OCI-LY3 (cell line): ENCODE data around the gene MED27.

Experiments
- H2AFZ ChIP-seq: fragments of 200-600, 300-600 bp; shearing (Covaris generic); 2 replicates; pipeline ENCODE4 v1.6.0; 2014; ENCODE audit warnings: antibody characterized with exemption, low read depth, low read length
- H3K27ac ChIP-seq: fragments of 200-600, 300-600 bp; sonication (generic); 2 replicates; pipeline ENCODE4 v1.5.1; 2014; ENCODE audit warnings: mild to moderate bottlenecking, low read length, moderate library complexity, mixed read lengths
- H3K27me3 ChIP-seq: fragments of 200-600, 300-600 bp; sonication (generic); 2 replicates; pipeline ENCODE4 v1.6.1; 2014; ENCODE audit warnings: low read depth, low read length, mixed read lengths
- H3K36me3 ChIP-seq: fragments of 200-600, 300-600 bp; sonication (generic); replicated peaks from 2 replicates; pipeline ENCODE3; 2014; ENCODE audit warnings: low read depth, low read length, mixed read lengths
- H3K4me1 ChIP-seq: fragments of 300-600, 200-600 bp; sonication (generic); 2 replicates; pipeline ENCODE4 v1.6.1; 2014; ENCODE audit warnings: low read length, mixed read lengths
- H3K4me2 ChIP-seq: fragments of 200-600, 300-600 bp; sonication (generic); 2 replicates; pipeline ENCODE4 v1.6.1; 2014; ENCODE audit warnings: low read length, mixed read lengths
- H3K4me3 ChIP-seq: fragments of 300-600, 200-600 bp; sonication (generic); 2 replicates; pipeline ENCODE4 v1.5.1; 2014; ENCODE audit warnings: antibody characterized with exemption, mild to moderate bottlenecking, low read length, moderate library complexity
- H3K79me2 ChIP-seq: fragments of 300-600, 200-600 bp; shearing (Covaris generic); 2 replicates; pipeline ENCODE4 v1.6.1; 2014; ENCODE audit warnings: mild to moderate bottlenecking, low read length, mixed read lengths
- H3K9ac ChIP-seq: fragments of 300-600, 200-600 bp; shearing (Covaris generic); 2 replicates; pipeline ENCODE4 v1.6.0; 2014; ENCODE audit warnings: mild to moderate bottlenecking, low read length, moderate library complexity
- H3K9me3 ChIP-seq: fragments of 200-600, 300-600 bp; shearing (Covaris generic); 2 replicates; pipeline ENCODE4 v1.6.1; 2014; ENCODE audit warnings: low read length, mixed read lengths; ENCODE audit not compliant: insufficient read depth
- H4K20me1 ChIP-seq: fragments of 200-600, 300-600 bp; sonication (generic); 2 replicates; pipeline ENCODE4 v1.6.1; 2016; ENCODE audit warnings: low read length, mixed read lengths; ENCODE audit not compliant: insufficient read depth
- EZH2phosphoT487 ChIP-seq: fragments of 200-600 bp; shearing (Covaris generic); IDR thresholded peaks from 2 replicates; pipeline ENCODE4 v1.6.1; 2018; ENCODE audit warnings: antibody characterized with exemption, mixed run types, low read depth
- TF ChIP-seq, protein P1 (sequence below): fragments of 200-600, 300-600 bp; sonication (generic); IDR thresholded peaks from 2 replicates; pipeline ENCODE4 v1.5.1; 2014; ENCODE audit warnings: antibody characterized with exemption, low read length, low read depth

Gene MED27

DNA sequence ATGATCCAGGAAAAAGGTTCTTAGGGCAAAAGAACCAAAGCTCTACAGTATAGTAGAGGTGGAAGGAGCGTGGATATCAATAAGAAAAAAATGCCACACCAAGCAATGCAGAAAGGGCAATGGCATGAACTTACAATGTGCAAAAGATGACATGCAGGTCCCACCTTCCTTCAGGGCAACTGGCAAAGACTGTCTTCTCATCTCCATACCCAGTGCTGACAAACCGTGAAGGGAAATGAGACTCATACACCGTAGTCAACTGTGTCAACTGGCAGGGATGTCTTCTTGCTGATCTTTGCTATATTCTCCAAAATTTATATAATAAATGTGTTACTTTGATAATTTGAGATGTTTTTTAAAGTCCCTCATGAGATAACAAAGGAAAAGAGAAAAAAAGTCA lies 36.0 kb downstream of the MED27 start:
- H3K79me2 ChIP-seq = peaks cover 38% of the 10 kb centered on the region
- no peak for TF ChIP-seq EZH2phosphoT487
- TF ChIP-seq, protein P1, sequence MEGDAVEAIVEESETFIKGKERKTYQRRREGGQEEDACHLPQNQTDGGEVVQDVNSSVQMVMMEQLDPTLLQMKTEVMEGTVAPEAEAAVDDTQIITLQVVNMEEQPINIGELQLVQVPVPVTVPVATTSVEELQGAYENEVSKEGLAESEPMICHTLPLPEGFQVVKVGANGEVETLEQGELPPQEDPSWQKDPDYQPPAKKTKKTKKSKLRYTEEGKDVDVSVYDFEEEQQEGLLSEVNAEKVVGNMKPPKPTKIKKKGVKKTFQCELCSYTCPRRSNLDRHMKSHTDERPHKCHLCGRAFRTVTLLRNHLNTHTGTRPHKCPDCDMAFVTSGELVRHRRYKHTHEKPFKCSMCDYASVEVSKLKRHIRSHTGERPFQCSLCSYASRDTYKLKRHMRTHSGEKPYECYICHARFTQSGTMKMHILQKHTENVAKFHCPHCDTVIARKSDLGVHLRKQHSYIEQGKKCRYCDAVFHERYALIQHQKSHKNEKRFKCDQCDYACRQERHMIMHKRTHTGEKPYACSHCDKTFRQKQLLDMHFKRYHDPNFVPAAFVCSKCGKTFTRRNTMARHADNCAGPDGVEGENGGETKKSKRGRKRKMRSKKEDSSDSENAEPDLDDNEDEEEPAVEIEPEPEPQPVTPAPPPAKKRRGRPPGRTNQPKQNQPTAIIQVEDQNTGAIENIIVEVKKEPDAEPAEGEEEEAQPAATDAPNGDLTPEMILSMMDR = no peak
- no peak overlapping the region for H2AFZ ChIP-seq
- no peak overlapping the region for H3K4me3 ChIP-seq
- no peak overlapping the region for H3K4me2 ChIP-seq
- peaks cover 11% of the 10 kb centered on the region for H3K4me1 ChIP-seq
- no peaks in the 10 kb centered on the region for H3K9me3 ChIP-seq
- no peak overlapping the region for H3K27ac ChIP-seq
- no peaks in the 10 kb centered on the region for H3K36me3 ChIP-seq
- H3K9ac ChIP-seq = no peak overlapping the region
- no peaks in the 10 kb centered on the region for H3K27me3 ChIP-seq
- H4K20me1 ChIP-seq = peaks cover 39% of the 10 kb centered on the region

DNA sequence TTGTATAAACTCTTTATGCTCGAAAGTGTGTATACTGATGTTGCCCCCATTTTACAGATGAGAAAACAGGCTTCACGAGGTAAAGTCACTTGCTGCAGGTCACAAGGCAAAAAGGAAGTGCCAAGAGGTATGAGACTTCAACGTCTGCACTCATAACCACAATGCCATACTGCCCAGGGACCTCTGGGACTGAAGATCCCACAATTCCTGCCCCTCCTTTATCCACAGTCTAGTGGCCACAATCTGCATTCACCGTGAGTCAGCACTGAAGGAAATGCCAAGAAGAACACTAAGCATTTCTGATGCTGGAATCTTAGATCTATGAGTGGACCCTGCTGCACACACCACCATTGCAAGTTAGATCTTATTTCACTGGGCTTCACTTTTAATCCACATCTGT lies 37.3 kb downstream of the MED27 start:
- H2AFZ ChIP-seq = no peak overlapping the region
- TF ChIP-seq EZH2phosphoT487 = no peak
- TF ChIP-seq, protein P1 = no peak
- no peaks in the 10 kb centered on the region for H3K36me3 ChIP-seq
- peaks cover 35% of the 10 kb centered on the region for H4K20me1 ChIP-seq
- H3K4me2 ChIP-seq = no peak overlapping the region
- peaks cover 31% of the 10 kb centered on the region for H3K79me2 ChIP-seq
- no peak overlapping the region for H3K4me3 ChIP-seq
- H3K4me1 ChIP-seq = peaks cover 11% of the 10 kb centered on the region
- no peak overlapping the region for H3K9ac ChIP-seq
- H3K27me3 ChIP-seq = no peaks in the 10 kb centered on the region
- no peaks in the 10 kb centered on the region for H3K9me3 ChIP-seq
- no peak overlapping the region for H3K27ac ChIP-seq

DNA sequence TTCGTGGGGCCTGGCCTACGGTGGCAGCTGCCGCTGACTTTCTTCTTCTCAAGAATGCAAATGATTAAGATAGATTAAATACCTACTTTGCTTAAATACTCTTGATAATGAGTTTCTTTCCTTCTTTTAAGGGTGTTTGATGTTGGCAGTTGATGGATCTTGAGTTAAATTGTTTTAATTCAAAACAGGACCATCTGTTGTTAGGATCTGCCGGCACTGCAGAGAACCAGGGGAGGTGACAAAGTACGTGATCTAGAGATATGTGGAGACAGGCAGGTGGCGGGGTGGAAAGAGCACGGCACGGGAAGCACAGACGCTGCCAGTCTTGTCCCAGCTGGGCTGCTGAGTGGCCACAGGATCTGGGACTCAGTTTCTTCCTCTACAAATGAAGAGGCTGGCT lies 37.9 kb downstream of the MED27 start:
- H3K4me3 ChIP-seq = no peak overlapping the region
- peaks cover 39% of the 10 kb centered on the region for H4K20me1 ChIP-seq
- H3K79me2 ChIP-seq = peaks cover 31% of the 10 kb centered on the region
- no peak overlapping the region for H3K27ac ChIP-seq
- no peak overlapping the region for H3K9ac ChIP-seq
- no peak for TF ChIP-seq EZH2phosphoT487
- TF ChIP-seq, protein P1 = no peak
- H3K36me3 ChIP-seq = no peaks in the 10 kb centered on the region
- H3K27me3 ChIP-seq = no peaks in the 10 kb centered on the region
- peaks cover 11% of the 10 kb centered on the region for H3K4me1 ChIP-seq
- no peaks in the 10 kb centered on the region for H3K9me3 ChIP-seq
- H3K4me2 ChIP-seq = no peak overlapping the region
- H2AFZ ChIP-seq = no peak overlapping the region

DNA sequence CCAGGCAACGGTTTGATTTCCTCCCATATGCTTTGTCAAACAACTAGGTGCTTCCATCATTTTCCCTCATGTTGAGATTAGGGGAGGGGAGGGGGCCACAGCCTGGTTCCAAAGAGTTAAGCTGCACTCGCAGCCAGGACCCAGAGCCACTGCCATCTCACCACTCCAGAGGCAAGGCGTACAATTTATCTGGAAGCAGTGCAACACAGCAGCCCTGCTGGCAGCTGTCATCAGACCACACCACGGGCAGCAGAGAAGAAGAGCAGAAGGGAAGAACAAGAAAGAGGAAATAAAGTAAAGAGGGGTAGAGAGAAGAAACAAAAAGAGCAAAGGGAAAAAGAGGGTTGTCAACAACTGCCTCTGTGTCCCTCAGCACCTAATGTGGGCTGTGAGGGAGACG lies 38.9 kb downstream of the MED27 start:
- Histone ChIP-seq H2AFZ (no peak overlapping the region), H3K4me3 (no peak overlapping the region), H3K27ac (no peak overlapping the region), H3K27me3 (no peaks in the 10 kb centered on the region), H3K4me2 (no peak overlapping the region), H3K9me3 (no peaks in the 10 kb centered on the region), H3K4me1 (peaks cover 11% of the 10 kb centered on the region), H3K79me2 (peaks cover 30% of the 10 kb centered on the region), H4K20me1 (peaks cover 43% of the 10 kb centered on the region), H3K9ac (no peak overlapping the region), H3K36me3 (no peaks in the 10 kb centered on the region)
- no peak for TF ChIP-seq EZH2phosphoT487
- TF ChIP-seq, protein P1 = no peak
